ENCODE measurements around the gene HIPK2.

- TF ChIP-seq CTCF (conservative IDR thresholded peaks at IDR 0.05) (no peak), EZH2 (IDR thresholded peaks at IDR 0.05; ENCODE audit: low read depth) (no peak)
Observed at GRCh38 chr7:139603282-139603681, 174.5 kb downstream of the HIPK2 start.
